HG02840 (cell line): ENCODE measurements around the gene DPEP1.
"Not testable (repeated sequence)": the region's sequence is repeated elsewhere in the genome, so short reads cannot be mapped to it uniquely, and the experiment has no call there.

Source experiments
- ATAC-seq: cut with Tn5 transposase; IDR thresholded peaks from one replicate; pipeline ENCODE4 v1.9.1; 2021; ENCODE audit warnings: mild to moderate bottlenecking, moderate library complexity, moderate number of reproducible peaks; ENCODE audit not compliant: unreplicated experiment, low FRiP score

Gene DPEP1

GRCh38 chr16:89641458-89642119 is 28.1 kb downstream of the DPEP1 start:
- no peak for ATAC-seq

- no peak for ATAC-seq
Measured at GRCh38 chr16:89642574-89642973, 29.1 kb downstream of the DPEP1 start.

- no peak for ATAC-seq
Measured at GRCh38 chr16:89643769-89644300, 30.4 kb downstream of the DPEP1 start.

GRCh38 chr16:89645122-89645521 is 31.7 kb downstream of the DPEP1 start:
- no peak for ATAC-seq

- no peak for ATAC-seq
Measured at GRCh38 chr16:89646270-89646669, 32.8 kb downstream of the DPEP1 start.

GRCh38 chr16:89646906-89647305 is 33.5 kb downstream of the DPEP1 start:
- no peak for ATAC-seq

GRCh38 chr16:89651584-89651983 is 38.1 kb downstream of the DPEP1 start:
- no peak for ATAC-seq

- no peak for ATAC-seq
Measured at GRCh38 chr16:89653656-89654295, 40.3 kb downstream of the DPEP1 start.

GRCh38 chr16:89655062-89655643 is 41.7 kb downstream of the DPEP1 start:
- ATAC-seq: no peak

- ATAC-seq: no peak
Measured at GRCh38 chr16:89656435-89657121, 43.1 kb downstream of the DPEP1 start.

GRCh38 chr16:89657442-89658220 is 44.2 kb downstream of the DPEP1 start, which contains the start of the genes CHMP1A and SPATA33:
TSS of gene CHMP1A (minus strand) at chr16:89657708. CDS start at chr16:89657588, 120 bp downstream.
TSS of gene SPATA33 (plus strand) at chr16:89657836. CDS start at chr16:89657912, 76 bp downstream.
- peak; percentile 92 for ATAC-seq

- ATAC-seq: no peak
Measured at GRCh38 chr16:89658221-89658879, 44.9 kb downstream of the DPEP1 start.

- no peak for ATAC-seq
Measured at GRCh38 chr16:89660146-89660545, 46.7 kb downstream of the DPEP1 start.

GRCh38 chr16:89661215-89661614 is 47.8 kb downstream of the DPEP1 start:
- ATAC-seq: no peak

- not testable (repeated sequence) for ATAC-seq
Measured at GRCh38 chr16:89664238-89664637, 50.8 kb downstream of the DPEP1 start.

GRCh38 chr16:89667000-89667399 is 53.6 kb downstream of the DPEP1 start:
- not testable (repeated sequence) for ATAC-seq

- no peak for ATAC-seq
Measured at GRCh38 chr16:89667633-89668032, 54.2 kb downstream of the DPEP1 start.

- ATAC-seq: no peak
Measured at GRCh38 chr16:89668790-89669158, 55.3 kb downstream of the DPEP1 start.

- ATAC-seq: no peak
Measured at GRCh38 chr16:89669755-89670154, 56.3 kb downstream of the DPEP1 start.
